Erythroblast (primary cell): ENCODE results near the gene AGO3.

Experiments used
- GATA1 ChIP-seq: IDR thresholded peaks from 2 replicates; pipeline ENCODE4 v1.6.1; 2011; ENCODE audit warnings: low read depth, mild to moderate bottlenecking, control low read depth, low read length, moderate library complexity
- POLR2A ChIP-seq: IDR thresholded peaks from 2 replicates; pipeline ENCODE4 v1.6.1; 2011; ENCODE audit warnings: mild to moderate bottlenecking, low read length

- no peak for TF ChIP-seq POLR2A
- no peak for TF ChIP-seq GATA1
Measured at GRCh38 chr1:35924838-35925237, 6.1 kb upstream of the AGO3 start.
